NCI-H2029 (cell line): ENCODE results near the gene VSIG10L.
A peak's percentile ranks its signal among the peaks of the same experiment; 100 is the strongest.

ENCODE experiments used
- DNase-seq: peaks from one replicate; lab custom pipeline; 2025; lab: John Stamatoyannopoulos, UW

Gene VSIG10L

GRCh38 chr19:51338563-51339312, 3.2 kb downstream of the VSIG10L start:
- peak; percentile 55 for DNase-seq

GRCh38 chr19:51337861-51338562, 3.9 kb downstream of the VSIG10L start:
- no peak for DNase-seq

GRCh38 chr19:51337141-51337860, 4.6 kb downstream of the VSIG10L start:
- no peak for DNase-seq

GRCh38 chr19:51333836-51334460, 8.0 kb downstream of the VSIG10L start:
- no peak for DNase-seq

GRCh38 chr19:51331716-51332115, 10.2 kb downstream of the VSIG10L start:
- no peak for DNase-seq

- DNase-seq = no peak
Measured at GRCh38 chr19:51331193-51331592, 10.7 kb downstream of the VSIG10L start.

- no peak for DNase-seq
Measured at GRCh38 chr19:51330366-51330765, 11.6 kb downstream of the VSIG10L start.

- DNase-seq = no peak
Measured at GRCh38 chr19:51329411-51329810, 12.5 kb downstream of the VSIG10L start.

- no peak for DNase-seq
Measured at GRCh38 chr19:51327066-51328001, 14.6 kb downstream of the VSIG10L start.

- no peak for DNase-seq
Measured at GRCh38 chr19:51326216-51327065, 15.5 kb downstream of the VSIG10L start.

- no peak for DNase-seq
Measured at GRCh38 chr19:51325161-51325976, 16.6 kb downstream of the VSIG10L start.

- DNase-seq = no peak
Measured at GRCh38 chr19:51324167-51324481, 17.8 kb downstream of the VSIG10L start.

- no peak for DNase-seq
Measured at GRCh38 chr19:51323481-51324166, 18.3 kb downstream of the VSIG10L start.

GRCh38 chr19:51321799-51322198, 20.1 kb downstream of the VSIG10L start:
- no peak for DNase-seq

GRCh38 chr19:51320280-51320657, 21.7 kb downstream of the VSIG10L start:
- DNase-seq = no peak

GRCh38 chr19:51319649-51320279, 22.2 kb downstream of the VSIG10L start:
- DNase-seq = no peak

GRCh38 chr19:51318687-51319648, 23.0 kb downstream of the VSIG10L start:
- DNase-seq = no peak
